NCI-H187 treated with DMSO at 0.1 percent for 48 hours (cell line): Measurements from ENCODE around the gene MED27.

Source experiments
- DNase-seq: peaks from one replicate; lab custom pipeline; 2025; lab: John Stamatoyannopoulos, UW

MED27 gene

GRCh38 chr9:131997779-131998178 is 81.9 kb downstream of the MED27 start:
- no peak for DNase-seq

- DNase-seq, result no peak
Observed at GRCh38 chr9:131997076-131997475, 82.6 kb downstream of the MED27 start.

GRCh38 chr9:131995382-131995781 is 84.3 kb downstream of the MED27 start:
- DNase-seq, result no peak

DNA sequence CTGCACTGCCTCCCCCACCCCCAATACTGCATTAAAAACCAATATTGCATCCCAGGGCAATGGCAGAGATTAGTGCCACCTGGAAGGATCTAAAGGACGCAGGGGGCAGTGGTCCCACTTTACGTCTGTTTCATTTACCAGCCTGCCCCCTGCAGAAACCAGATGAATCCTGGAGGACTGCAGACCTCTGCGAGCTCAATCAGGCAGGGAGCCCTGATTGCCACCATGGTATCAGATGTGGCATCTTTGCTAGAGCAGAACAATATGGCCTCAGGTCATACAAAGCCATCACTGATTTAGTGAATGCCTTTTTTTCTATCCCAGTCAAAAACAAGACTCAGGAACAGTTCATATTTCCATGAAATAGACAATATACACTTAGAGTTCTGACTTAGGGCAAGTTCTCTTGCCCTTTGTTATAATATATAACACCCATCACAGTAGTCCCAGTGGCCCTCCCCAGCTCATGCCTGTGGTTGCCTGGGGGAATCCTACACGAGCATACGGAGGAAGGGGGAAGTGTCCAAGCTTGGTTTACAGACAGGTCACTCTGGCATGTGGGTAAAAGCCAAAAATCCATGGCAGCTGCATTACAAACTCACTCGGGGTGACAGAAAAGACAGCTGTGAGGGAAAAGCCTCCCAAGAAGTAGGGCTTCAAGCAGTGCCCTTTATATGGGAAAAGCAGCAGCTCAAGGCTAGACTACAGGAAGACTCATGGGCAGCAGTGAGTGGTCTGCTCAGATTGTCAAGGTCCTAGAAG is 85.1 kb downstream of the MED27 start:
- no peak for DNase-seq

- DNase-seq, result no peak
Observed at GRCh38 chr9:131992906-131993657, 86.6 kb downstream of the MED27 start.

DNA sequence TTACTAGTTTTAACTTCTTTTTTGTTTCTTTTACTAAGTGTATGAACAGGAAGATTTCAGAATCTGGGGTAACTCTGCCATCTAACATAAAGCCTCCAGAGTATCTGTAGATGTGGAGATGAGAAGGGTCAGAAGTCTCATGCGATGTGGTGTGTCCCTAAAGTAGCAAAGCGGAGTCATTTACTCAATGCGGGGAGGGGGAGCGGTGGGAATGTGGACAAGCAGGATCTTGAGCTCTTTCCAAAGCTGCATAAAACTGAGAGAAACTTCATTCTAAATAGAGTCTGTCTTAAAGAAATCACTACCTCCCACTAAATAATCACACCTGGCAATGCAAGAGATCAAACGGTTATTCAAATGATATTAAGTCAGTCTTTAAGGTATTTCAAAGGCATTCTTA is 92.4 kb downstream of the MED27 start:
- no peak for DNase-seq

DNA sequence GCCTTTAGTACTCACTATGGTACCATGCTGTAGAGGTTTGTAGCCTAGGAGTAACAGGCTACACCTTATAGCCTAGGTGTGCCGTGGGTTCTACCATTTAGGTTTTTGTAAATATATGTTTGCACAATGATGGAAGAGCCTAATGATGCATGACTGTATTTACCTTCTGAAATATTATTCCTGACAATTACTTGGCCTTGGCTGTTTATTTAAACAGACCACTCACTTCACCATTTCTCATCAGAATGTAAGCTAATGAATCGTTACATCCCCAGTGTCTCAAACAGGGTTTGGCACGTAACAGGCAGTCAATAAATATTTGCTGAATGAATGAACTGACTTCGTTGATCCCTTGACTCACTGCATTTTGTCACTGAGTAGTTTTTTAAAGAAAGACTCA is 93.1 kb downstream of the MED27 start:
- DNase-seq, result no peak

DNA sequence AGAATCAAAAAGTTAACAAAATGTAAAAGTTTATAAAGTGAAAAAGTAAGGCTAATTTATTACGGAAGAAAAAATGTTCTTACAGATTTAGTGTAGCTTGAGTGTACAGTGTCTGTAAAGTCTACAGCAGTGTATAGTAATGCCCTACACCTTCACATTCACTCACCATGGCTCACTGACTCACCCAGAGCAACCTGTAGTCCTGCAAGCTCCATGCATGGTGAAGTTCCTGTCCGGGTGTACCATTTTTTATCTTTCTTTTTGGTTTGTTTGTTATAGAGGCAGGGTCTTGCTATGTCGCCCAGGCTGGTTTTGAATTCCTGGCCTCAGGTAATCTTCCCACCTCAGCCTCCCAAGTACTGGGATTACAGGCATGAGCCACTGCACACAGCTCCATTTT is 93.6 kb downstream of the MED27 start:
- no peak for DNase-seq

DNA sequence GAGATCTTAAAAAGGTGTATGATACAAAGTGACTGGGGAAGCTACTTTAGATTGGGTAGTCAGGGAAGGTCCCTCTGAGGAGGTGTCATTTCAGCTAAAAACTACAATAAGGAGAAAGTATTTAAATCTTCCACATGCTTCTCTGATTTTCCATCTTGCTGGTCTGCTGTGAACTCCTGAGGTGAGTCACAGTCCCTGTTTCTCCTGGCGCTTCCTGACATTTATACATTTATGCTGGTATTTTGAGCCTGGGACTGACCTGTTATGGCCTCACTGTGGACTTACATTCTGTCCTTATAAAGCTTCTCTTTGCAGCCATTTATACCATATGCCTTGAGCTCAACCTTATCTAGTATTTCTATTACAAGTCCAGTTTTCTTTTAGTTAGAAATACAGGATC is 95.1 kb downstream of the MED27 start:
- no peak for DNase-seq

DNA sequence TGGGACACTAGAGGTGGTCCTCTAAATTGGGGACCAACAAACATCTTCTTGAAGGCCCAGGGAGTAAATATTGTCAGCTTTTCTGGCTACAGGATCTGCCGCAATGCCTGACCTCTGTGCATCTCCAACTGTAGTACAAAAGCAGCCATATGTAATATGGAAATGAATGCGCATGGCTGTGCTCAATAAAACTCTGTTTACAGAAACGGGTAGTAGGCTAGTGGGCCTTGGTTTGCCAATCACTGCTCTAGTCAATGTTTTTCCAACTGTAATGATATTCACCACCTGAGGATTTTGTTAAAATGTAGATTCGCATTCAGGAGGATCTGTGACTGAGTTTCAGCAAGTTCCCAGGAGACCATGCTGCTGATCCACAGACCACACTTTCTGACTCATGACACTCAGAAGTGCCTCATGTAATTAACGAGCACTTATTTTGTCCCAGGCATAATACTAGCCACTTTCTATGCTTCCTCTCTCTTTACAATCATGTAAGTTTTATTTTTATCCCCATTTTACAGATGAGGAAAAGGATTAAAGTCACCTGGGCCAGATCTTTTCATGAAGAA is 96.9 kb downstream of the MED27 start:
- no peak for DNase-seq

DNA sequence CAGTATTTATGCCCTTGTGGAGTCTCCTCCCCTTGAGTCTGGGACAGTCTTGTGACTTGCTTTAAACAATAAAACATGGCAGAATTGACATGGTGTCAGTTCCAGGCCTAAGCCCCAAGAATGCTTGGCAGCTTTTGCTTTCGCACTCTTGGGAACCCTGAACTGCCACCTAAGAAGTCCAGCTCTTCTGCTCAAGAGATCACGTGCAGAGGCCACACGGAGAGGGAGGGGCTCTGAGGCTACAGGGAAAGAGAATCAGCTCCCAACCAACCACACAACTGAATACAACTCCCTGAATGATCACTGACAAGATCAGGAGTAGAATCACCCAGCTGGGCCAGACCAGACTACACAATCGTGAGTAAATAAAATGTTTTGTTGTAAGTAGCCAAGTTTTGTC is 97.6 kb downstream of the MED27 start:
- DNase-seq, result no peak

- no peak for DNase-seq
Observed at GRCh38 chr9:131981116-131981776, 98.4 kb downstream of the MED27 start.

GRCh38 chr9:131980267-131981016 is 99.2 kb downstream of the MED27 start:
- DNase-seq, result no peak

- DNase-seq, result no peak
Observed at GRCh38 chr9:131977109-131977838, 102.4 kb downstream of the MED27 start.

GRCh38 chr9:131976157-131977108 is 103.2 kb downstream of the MED27 start:
- DNase-seq, result no peak

GRCh38 chr9:131972889-131973288 is 106.8 kb downstream of the MED27 start:
- DNase-seq, result no peak

- no peak for DNase-seq
Observed at GRCh38 chr9:131971482-131972074, 108.1 kb downstream of the MED27 start.

GRCh38 chr9:131969469-131969989 is 110.1 kb downstream of the MED27 start:
- DNase-seq, result no peak

DNA sequence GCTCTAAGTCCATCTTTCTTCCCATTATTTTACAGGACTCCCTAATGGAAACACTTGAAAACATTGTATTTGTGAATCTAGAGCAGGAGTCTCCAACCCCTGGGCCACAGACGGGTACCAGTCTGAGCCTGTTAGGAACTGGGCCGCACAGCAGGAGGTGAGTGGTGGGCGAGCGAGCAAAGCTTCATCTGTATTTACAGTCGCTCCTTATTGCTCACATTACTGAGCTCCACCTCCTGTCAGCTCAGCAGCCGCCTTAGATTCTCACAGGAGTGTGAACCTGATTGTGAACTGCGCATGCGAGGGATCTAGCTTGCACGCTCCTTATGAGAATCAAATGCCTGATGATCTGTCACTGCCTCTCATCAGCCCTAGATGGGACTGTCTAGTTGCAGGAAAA is 111.0 kb downstream of the MED27 start:
- DNase-seq, result no peak
